HG02885 (cell line): Measurements from ENCODE around the gene RSPRY1.
"Not testable (repeated sequence)": the region's sequence is repeated elsewhere in the genome, so short reads cannot be mapped to it uniquely, and the experiment has no call there.

Experiments
- ATAC-seq: cut with Tn5 transposase; IDR thresholded peaks from one replicate; pipeline ENCODE4 v1.9.1; 2021; ENCODE audit warnings: mild to moderate bottlenecking; ENCODE audit not compliant: unreplicated experiment, poor library complexity

Gene RSPRY1

DNA sequence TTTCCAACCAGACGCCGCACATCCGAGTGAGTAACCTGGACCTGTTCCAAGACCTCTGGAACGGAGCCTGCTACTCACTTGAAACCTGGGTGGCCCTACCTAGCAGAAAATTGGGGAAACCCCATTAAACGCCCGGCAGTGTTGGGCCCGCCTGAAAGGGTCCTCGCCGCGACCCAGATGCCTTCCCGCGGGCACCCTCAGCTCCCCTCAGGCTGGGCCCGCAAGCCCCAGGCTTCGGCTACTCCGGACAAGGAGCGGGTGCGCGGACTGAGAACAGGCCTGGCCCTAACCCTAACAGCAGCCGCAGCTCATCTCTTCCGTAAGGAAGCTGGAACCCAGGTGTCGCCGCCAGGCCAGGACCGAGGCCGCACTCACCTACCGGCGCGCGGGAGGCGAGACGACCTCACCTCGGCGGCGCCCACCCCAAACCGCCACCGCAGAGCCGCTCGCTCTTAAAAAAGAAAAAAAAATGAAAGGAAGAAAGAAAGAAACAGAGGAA lies 634 bp upstream of the RSPRY1 start:
- peak; percentile 34 for ATAC-seq

DNA sequence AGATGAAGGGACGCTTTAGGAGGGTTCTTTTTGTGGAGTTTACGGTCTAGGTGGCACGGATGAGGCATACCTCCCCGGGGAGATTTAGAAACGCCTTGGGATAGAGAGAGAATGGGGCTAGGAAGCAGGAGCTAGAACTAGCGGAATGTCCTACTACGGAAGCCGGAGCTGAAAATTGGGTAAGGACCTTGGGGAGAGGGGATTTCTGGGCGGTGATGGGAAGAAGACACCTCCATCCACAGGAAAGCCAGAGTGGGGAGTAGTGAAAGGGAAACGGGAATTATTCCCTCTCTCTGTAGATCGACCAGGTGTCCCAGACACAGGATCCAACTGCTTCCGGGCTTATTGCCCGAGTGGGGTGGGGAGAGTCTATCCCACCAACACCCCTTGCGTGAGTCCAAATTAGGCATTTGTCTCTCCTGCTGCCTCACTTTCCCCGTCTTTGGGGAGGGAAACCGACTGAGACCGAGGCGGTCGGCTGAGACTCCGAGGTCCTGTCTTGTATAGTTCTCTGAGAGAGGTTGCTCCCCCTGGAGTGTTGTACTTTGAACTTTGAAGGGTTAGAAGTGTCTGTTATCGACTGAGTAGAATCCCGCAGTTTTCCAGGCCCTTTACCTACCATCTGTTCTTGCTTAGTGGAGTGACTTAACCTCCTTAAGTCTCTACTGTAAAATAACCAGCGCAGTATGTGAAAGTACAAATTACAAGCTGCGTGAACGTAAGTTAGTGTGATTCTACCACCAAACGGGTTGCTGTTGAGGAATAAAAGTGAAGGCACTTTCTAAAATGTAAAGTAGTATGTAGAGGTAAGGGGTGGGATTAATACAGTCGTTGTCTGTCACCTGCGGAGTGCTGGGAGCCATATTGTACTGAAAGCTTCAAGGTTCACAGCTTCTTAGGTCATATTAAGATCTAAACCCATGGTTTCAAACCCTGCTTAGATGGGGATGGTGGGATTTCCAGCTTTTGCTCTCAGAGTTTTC lies 1.0 kb downstream of the RSPRY1 start:
- no peak for ATAC-seq

DNA sequence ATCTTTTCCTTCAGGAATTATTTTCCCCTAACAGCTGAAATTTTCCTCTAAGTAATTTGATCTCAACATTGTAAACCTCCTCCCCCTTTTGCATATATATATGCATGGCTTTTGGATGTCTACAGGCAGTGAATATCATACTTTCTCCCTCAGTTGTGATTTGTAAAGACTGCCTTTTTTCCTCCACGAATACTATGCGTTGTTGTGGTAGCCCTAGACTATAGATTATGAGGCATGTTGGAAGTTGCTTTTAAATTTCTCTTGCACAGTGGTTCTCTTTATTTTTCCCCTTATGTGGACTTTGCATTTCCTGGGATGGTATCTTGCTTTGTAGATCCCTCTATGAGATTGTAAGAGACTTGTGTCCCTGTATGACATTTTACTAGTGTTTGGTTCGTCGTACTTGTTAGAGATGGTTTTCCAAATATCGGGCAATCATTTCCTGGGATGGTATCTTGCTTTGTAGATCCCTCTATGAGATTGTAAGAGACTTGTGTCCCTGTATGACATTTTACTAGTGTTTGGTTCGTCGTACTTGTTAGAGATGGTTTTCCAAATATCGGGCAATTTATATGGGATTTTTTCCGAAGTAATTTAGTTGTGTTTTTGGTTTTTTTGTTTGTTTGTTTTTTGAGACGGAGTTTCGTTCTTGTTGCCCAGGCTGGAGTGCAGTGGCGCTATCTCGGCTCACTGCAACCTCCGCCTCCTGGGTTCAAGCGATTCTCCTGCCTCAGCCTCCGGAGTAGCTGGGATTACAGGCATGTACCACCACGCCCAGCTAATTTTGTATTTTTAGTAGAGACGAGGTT lies 2.0 kb downstream of the RSPRY1 start:
- not testable (repeated sequence) for ATAC-seq

DNA sequence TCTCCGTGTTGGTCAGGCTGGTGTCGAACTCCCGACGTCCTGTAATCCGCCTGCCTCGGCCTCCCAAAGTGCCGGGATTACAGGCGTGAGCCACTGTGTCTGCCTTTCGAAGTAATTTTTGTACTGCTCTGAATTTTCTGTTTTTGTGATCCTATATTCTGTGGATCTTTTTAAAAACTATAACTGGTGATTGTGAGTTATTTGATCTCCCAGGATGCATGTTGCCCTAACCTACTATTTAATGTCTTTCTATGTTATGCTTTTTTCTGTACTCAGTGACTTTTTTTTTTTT lies 2.5 kb downstream of the RSPRY1 start:
- ATAC-seq = no peak

DNA sequence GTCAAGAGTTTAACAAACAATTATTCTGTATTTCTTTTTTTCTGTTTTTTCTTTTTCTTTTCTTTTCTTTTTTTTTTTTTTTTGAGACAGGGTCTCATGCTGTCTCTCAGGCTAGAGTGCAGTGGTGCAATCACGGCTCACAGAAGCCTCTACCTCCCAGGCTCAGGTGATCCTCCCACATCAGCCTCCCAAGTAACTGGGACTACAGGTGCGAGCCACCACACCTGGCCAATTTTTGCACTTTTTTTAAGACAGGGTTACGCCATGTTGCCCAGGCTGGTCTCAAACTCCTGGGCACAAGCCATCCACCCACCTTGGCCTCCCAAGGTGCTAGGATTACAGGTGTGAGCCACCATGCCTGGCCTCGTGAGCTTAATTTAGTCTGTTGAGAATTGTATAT lies 3.4 kb downstream of the RSPRY1 start:
- not testable (repeated sequence) for ATAC-seq

DNA sequence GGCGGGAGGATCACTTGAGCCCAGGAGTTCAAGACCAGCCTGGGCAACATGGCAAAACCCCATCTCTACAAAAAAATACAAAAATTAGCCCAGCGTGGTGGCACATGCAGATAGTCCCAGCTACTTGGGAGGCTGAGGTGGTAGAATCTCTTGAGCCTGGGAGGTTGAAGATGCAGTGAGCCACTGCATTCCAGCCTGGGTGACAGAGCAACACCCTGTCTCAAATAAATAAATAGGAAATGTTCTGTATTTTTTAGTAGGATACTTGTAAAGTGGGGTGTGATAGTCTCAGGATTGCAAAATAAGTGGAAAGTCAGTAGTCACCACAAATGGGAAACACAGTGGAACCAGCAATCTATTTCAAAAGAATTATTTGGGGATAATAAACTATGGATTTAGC lies 4.0 kb downstream of the RSPRY1 start:
- no peak for ATAC-seq

DNA sequence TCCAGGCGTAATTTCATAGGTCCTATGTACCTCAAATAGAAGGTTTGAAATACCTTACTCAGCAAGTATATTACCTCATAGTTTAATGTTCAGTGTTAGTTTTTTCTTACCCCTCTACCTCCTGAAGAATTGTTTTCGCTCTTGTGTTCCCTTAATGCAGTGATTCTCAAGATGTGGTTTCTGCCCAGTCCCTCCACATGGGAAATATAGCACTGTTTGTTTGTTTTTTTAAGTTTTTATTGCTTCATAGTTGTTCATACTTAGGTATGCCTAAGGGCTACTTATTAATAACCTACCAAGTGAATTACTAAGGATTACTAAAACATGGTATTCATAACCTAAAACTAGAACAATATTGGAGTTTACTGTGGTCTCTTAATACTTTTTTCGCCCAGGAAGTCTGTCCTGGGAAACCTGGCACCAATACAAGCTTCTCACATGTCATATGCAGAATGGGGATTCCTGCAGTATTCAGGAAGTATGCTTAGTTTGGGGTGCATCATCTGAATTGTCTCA lies 5.0 kb downstream of the RSPRY1 start:
- no peak for ATAC-seq

DNA sequence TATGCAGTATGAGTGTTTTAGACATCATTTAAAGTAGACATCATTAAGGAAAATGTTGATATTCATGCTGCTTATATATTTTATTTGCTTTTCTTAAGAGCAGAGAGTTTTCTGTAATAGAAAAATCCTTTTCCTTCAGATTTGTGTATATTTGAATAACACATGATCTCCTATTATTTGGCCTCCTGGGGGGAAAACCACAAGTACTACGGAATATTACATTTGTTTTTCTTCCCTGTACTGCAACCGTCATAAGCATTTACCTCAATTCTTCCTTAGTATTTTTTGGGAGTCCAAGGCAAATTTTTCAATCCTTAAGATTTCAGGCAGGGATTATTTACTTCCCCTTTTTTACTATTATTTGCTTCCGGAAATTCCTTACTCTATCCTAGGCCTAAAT lies 6.0 kb downstream of the RSPRY1 start:
- no peak for ATAC-seq

DNA sequence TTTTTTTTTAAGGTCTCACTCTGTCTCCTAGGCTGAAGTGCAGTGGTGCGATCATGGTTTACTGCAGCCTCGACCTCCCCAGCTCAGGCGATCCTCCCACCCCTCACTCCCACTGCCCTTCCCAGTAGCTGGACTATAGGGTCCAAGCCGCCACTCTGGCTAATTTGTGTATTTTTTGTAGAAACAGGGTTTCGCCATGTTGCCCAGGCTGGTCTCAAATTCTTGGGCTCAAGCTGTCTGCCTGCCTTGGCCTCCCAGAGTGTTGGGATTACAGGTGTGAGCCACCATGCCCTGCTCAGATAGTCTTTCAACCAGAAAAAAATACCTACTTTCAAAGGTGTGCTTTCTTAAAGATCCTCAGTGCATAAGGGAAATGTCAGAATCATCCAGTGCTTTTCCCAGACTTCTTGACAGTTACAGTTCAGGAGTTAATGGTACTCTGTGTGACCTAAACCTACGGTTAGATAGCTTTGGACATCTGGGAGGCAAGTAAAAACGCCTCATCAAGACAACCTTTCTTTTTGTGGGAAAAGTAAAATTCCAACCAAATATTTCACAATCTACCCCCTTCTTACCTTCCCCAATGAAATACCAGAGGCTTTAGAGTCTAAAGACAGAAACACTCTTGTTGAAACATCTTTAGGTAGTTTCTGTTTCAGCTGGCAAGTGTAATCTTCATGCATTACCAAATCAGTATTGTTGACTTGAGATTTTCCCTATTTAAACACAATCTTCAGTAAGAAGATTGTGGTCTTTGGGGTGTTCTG lies 6.8 kb downstream of the RSPRY1 start:
- no peak for ATAC-seq

DNA sequence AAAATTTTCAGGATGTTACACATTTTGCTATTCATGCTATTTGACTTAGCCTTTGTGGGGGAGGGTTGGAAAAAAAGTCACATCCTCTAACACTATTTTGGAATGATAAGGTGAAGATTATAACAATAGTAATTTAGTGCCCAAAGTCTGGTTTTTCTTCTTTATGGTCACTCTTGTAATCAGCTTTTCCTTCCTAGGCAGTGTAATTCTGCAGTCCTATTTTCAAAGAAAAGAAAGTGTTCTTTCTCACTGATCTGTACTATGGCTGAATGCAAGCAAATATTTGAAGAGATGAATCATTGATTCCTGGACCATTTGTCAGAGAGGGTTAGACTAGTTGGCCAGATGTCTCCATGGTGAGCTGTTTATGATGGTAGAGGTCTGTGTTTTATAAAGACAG lies 8.4 kb downstream of the RSPRY1 start:
- ATAC-seq = no peak

DNA sequence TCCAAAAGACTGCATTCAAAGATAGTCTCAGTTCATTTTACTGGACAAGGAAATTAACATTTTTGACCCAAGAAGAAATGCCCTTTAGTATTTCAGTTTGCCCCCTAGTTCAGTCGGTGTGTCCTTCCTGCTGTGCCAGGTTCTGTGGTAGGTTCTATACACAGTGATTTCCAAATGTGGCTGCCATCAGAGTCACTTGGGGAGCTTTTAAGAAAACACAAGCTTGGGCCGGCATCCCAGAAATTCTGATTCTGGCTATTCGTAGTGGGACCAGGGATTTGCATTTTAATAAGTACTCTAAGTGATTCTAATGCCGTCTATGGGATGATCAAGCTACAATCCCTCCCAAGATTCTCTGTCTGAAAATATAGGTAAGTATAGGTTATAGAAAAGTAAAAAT lies 10.2 kb downstream of the RSPRY1 start:
- ATAC-seq = no peak

DNA sequence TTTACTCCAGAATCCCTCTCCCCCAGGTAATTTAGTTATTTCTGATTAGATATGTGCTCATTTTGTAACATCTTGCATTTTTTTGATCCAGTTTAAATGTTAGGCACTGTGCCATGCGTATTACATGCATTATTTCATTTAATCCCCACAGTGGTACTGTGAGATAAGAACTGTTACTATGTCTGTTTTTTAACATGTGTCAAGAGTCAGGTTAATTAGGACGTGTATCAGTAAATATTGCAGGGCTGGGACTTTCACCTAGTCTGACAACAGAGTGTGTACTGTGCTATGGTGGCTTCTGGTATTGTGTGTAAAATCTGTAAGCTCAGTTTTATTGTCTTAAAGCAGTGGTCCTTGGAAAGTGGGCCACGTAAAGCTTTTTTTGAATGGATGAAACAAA lies 10.6 kb downstream of the RSPRY1 start:
- ATAC-seq = no peak

DNA sequence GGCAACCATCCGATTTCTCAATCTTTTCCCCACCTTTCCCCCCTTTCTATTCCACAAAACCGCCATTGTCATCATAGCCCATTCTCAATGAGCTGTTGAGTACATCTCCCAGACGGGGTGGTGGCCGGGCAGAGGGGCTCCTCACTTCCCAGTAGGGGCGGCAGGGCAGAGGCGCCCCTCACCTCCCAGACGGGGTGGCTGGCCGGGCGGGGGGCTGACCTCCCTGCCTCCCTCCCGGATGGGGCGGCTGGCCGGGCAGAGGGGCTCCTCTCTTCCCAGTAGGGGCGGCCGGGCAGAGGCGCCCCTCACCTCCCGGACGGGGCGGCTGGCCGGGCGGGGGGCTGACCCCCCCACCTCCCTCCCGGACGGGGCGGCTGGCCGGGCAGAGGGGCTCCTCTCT lies 14.2 kb downstream of the RSPRY1 start:
- ATAC-seq = not testable (repeated sequence)

DNA sequence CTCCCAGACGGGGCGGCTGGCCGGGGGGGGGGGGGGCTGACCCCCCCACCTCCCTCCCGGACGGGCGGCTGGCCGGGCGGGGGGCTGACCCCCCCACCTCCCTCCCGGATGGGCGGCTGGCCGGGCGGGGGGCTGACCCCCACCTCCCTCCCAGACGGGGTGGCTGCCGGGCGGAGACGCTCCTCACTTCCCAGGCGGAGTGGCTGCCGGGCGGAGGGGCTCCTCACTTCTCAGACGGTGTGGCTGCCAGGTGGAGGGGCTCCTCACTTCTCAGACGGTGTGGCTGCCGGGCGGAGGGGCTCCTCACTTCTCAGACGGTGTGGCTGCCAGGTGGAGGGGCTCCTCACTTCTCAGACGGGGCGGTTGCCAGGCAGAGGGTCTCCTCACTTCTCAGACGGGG lies 14.8 kb downstream of the RSPRY1 start:
- ATAC-seq = not testable (repeated sequence)

DNA sequence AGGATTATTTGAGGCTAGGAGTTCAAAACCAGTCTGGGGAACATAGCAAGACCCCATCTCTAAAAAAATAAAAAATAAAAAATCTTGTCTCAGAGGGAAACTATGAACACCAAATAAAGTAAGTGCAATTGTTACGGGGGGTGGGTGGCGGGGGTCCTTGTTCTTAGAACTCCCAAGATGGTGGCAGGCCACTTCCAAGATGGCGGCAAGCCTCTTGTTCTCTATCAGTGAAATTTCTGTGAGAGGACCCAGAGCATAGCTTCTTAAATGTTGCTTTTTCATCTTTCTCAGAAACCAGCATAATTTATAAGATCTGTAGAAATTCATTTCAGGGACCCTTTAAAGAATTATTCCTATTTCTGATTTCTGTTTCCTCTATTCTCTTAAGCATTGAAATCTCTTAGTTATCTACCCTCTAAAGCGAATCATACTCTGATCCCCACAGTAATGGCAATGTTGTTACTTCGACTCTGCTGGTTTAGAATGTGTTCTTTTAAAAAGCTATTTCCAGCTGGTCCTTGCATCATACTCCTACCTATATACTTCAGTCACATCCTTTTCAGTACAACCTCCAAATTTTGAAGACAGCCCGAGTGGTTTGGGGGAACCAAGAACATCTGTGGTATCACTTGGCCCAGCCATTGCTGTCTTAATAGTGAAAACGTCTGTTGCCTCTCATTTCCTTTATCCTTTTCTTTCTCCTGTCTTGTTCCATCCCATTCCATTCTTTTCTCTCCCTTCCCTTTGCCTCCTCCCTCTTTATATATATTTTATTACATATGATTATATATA lies 16.2 kb downstream of the RSPRY1 start:
- no peak for ATAC-seq

DNA sequence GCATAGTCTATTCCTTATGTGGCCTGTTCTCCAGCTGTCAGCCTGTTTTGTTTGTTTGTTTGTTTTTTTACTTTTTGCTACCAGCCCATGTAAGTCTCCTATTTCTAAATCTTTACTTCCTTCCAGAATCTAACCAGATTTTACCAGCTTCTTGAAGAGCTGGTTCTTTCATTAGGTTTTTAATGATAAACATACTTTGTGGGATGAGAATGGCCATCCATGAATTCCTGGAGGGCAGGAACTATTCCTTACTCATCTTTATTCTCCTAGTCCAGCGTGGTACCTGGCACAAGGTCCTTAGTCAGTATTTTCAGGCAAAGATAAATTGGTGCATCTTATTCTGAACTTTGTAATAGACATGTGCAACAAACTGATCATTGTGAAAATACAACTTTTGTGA lies 17.3 kb downstream of the RSPRY1 start:
- ATAC-seq = no peak

DNA sequence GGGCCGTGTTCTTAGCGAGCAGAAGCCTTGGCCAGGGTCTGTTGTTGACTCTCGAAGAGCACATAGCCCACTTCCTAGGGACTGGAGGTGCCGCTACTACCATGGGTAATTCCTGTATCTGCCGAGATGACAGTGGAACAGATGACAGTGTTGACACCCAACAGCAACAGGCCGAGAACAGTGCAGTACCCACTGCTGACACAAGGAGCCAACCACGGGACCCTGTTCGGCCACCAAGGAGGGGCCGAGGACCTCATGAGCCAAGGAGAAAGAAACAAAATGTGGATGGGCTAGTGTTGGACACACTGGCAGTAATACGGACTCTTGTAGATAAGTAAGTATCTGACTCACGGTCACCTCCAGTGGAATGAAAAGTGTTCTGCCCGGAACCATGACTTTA lies 18.5 kb downstream of the RSPRY1 start:
- ATAC-seq = no peak

DNA sequence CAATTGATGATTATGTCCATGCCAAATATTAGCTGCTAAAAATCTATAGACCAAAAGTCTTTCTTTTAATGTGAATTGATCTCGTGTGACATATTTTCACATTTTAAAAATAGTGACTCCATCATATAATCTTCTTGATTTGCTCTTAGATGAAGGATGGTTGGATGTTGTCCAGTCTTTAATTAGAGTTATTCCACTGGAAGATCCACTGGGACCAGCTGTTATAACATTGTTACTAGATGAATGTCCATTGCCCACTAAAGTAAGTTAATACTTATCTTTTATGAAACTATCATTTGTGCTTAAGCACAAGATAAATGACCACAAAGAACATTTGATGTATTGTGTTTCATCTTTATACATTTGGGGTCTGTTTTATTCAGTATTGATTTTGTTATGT lies 22.8 kb downstream of the RSPRY1 start:
- no peak for ATAC-seq

DNA sequence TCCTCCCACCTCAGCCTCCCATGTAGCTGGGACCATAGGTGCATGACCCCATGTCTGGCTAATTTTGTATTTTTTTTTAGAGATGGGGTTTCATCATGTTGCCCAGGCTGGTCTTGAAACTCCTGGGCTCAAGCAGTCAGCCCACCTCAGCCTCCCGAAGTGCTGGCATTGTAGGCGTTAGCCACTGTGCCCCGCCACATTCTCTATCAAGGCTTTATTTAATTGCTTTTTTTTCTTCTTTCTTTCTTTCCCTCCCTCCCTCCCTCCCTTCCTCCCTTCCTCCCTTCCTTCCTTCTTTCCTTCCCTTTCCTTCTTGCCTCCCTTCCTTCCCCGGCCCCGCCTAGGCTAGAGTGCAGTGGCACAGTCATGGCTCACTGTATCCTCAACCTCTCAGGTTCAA lies 23.7 kb downstream of the RSPRY1 start:
- ATAC-seq = no peak

DNA sequence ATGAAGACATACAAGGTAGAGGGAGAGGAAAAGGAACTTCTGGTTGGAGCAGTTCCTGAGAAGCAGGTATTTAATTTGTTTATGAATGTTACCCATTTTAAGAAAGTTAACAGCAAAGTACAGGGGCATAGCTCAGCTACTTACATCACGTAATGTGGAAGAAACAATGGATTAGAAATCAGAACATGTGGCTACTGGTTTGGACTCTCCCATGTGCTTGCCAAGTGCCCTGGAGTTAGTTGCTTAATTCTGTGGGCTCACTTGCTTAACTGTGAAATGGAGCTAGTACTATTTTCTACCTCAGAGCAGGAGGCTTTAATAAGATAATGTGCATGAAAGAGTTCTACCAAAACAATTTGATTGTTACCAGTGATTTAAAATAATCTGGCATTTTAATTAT lies 27.3 kb downstream of the RSPRY1 start:
- no peak for ATAC-seq
